A673 (cell line): ENCODE measurements around the gene FBXW4. TPM values are rescaled to one million over a fixed set of nuclear protein-coding genes. Genes with fewer than 3 reads are reported as not detected.
A peak's percentile ranks its signal among the peaks of the same experiment; 100 is the strongest.

ENCODE experiments used
- BruUV-seq: library from RNA; stranded (reverse); fragments of 400-500 nt; replicated peaks from 2 replicates; lab custom pipeline; 2021; lab: Mats Ljungman, UMichigan
- CTCF ChIA-PET: fragments of 300-600 bp; sonication (Branson Sonifier 250); formaldehyde crosslinking; loops from one replicate; lab custom pipeline; 2022; ENCODE audit warnings: antibody characterized with exemption; lab: Charles Lee
- POLR2A ChIA-PET: fragments of 300-600 bp; sonication (Branson Sonifier 250); formaldehyde crosslinking; loops from one replicate; lab custom pipeline; 2022; ENCODE audit warnings: antibody characterized with exemption; ENCODE audit not compliant: low non-redundant PET; lab: Charles Lee
- DNase-seq: peaks from one replicate; pipeline ENCODE4 v3.0.0-alpha.2; 2015; ENCODE audit warnings: low spot score
- H3K27ac ChIP-seq: fragments of 200-600 bp; sonication (generic); 2 replicates; pipeline ENCODE4 v1.5.1; 2016; ENCODE audit warnings: mixed run types, low read depth, mild to moderate bottlenecking, mixed read lengths, antibody characterized with exemption, low read length; ENCODE audit not compliant: poor library complexity, severe bottlenecking
- H3K27me3 ChIP-seq: fragments of 200-600 bp; sonication (generic); replicated peaks from 2 replicates; pipeline ENCODE4 v1.6.1; 2017; ENCODE audit warnings: mixed run types, low read depth, mild to moderate bottlenecking, mixed read lengths, antibody characterized with exemption, low read length; ENCODE audit not compliant: insufficient read depth, poor library complexity
- H3K36me3 ChIP-seq: fragments of 200-600 bp; sonication (generic); 2 replicates; pipeline ENCODE4 v1.6.1; 2016; ENCODE audit warnings: mixed run types, mild to moderate bottlenecking, mixed read lengths, antibody characterized with exemption, low read length; ENCODE audit not compliant: insufficient read depth, poor library complexity, severe bottlenecking
- H3K4me1 ChIP-seq: fragments of 200-600 bp; sonication (generic); 2 replicates; pipeline ENCODE4 v1.6.1; 2017; ENCODE audit warnings: mixed run types, mild to moderate bottlenecking, mixed read lengths, antibody characterized with exemption, low read length; ENCODE audit not compliant: insufficient read depth, poor library complexity, severe bottlenecking
- H3K4me3 ChIP-seq: fragments of 200-600 bp; sonication (generic); 2 replicates; pipeline ENCODE4 v1.5.1; 2016; ENCODE audit warnings: low read depth, mixed run types, mild to moderate bottlenecking, mixed read lengths, low read length; ENCODE audit not compliant: poor library complexity, severe bottlenecking
- H3K9me3 ChIP-seq: fragments of 200-600 bp; sonication (generic); 2 replicates; pipeline ENCODE4 v1.6.1; 2016; ENCODE audit warnings: mixed run types, low read depth, mild to moderate bottlenecking, mixed read lengths, antibody characterized with exemption, low read length; ENCODE audit not compliant: poor library complexity, severe bottlenecking
- EZH2 ChIP-seq: fragments of 200-600 bp; sonication (generic); IDR thresholded peaks from 2 replicates; pipeline ENCODE4 v1.6.1; 2017; ENCODE audit warnings: borderline replicate concordance, low read depth, mild to moderate bottlenecking, mixed read lengths, antibody characterized with exemption, low read length; ENCODE audit not compliant: poor library complexity, severe bottlenecking
- intact Hi-C: fragments of 100-400 bp; cut with micrococcal nuclease; formaldehyde crosslinking; loops from one replicate; pipeline ENCODE4 v1.10.0; 2022; ENCODE audit not compliant: unreplicated experiment
- total RNA-seq: library from RNA; stranded (reverse); gene quantifications from 2 replicates; pipeline ENCODE4 v1.2.3, GENCODE V29; 2021
- TF ChIP-seq, protein P1 (sequence below): fragments of 300-800, 200-600 bp; sonication (generic); conservative IDR thresholded peaks from 2 replicates; pipeline ENCODE4 v1.5.1; 2017; ENCODE audit warnings: low read depth, mild to moderate bottlenecking, antibody characterized with exemption, low read length, moderate library complexity, mixed read lengths

Gene FBXW4
- total RNA-seq, 1 experiment from 2014 or later: 19.5 TPM

DNA sequence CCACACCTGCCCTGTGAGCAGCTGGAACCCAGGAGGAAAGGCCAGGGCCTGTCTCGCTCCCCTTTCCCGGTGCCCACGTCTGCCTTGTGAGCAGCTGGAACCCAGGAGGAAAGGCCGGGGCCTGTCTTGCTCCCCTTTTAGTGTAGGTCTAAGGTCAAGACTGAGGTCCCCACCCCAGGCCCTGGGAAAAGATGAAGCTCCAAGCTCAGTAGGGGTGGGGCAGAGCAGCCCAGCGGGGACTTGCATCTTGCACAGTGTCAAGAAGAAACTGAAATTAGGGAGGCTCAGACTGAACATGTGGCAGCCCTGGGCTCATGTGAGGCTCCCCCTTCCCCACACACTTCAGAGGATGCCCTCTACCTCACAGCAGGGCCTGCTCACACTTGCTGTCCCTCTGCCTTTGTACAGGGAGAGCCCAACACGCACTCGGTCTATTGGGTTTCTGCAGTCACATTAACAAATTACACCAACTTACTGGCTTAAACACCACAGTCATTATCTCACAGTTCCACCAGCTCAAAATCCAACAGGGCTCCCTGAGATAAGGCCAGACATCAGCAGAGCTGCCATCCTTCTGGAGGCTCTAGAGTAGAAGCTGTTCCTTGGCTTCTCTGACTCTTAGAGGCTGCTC lies 119.3 kb downstream of the FBXW4 start:
- no peak overlapping the region for H3K27ac ChIP-seq
- CTCF ChIA-PET: interaction anchor here (0.8 kb wide), 1 partner anchor 27 kb away, joined by 3 read pairs; no protein-coding TSS in a partner anchor
- H3K4me1 ChIP-seq: peaks cover 16% of the 10 kb centered on the region
- POLR2A ChIA-PET: no interaction called here
- H3K4me3 ChIP-seq: no peak overlapping the region
- no TSS peak for BruUV-seq
- intact Hi-C loops: no loop called here
- TF ChIP-seq EZH2: no peak
- TF ChIP-seq, protein P1, sequence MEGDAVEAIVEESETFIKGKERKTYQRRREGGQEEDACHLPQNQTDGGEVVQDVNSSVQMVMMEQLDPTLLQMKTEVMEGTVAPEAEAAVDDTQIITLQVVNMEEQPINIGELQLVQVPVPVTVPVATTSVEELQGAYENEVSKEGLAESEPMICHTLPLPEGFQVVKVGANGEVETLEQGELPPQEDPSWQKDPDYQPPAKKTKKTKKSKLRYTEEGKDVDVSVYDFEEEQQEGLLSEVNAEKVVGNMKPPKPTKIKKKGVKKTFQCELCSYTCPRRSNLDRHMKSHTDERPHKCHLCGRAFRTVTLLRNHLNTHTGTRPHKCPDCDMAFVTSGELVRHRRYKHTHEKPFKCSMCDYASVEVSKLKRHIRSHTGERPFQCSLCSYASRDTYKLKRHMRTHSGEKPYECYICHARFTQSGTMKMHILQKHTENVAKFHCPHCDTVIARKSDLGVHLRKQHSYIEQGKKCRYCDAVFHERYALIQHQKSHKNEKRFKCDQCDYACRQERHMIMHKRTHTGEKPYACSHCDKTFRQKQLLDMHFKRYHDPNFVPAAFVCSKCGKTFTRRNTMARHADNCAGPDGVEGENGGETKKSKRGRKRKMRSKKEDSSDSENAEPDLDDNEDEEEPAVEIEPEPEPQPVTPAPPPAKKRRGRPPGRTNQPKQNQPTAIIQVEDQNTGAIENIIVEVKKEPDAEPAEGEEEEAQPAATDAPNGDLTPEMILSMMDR: no peak
- H3K9me3 ChIP-seq: peaks cover 8% of the 10 kb centered on the region
- no peaks in the 10 kb centered on the region for H3K27me3 ChIP-seq
- no peak for DNase-seq
- H3K36me3 ChIP-seq: no peaks in the 10 kb centered on the region

DNA sequence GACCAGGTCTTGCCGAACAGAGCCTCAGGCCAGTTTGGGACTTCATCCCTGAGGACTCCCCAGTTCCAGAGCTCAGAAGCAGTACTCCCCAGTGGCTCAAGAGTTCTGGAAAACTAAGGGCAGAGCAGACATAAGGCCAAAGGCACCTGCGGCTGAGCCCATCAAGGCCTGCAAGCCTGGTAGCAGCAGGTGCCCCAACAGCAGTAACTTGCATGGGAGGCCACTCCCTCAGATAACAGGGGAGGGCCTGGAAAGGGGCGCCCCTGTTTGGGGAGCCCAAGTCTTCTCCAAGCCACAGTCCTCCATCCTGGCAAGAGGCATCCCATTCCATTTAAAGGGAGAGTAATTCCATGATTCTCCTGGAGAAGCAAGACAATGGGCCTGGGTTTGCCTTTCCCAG lies 119.9 kb downstream of the FBXW4 start:
- no peak for DNase-seq
- intact Hi-C loops: no loop called here
- BruUV-seq: no TSS peak
- Histone ChIP-seq H3K27ac (no peak overlapping the region), H3K4me3 (no peak overlapping the region), H3K4me1 (peaks cover 20% of the 10 kb centered on the region), H3K27me3 (no peaks in the 10 kb centered on the region), H3K9me3 (peaks cover 8% of the 10 kb centered on the region), H3K36me3 (no peaks in the 10 kb centered on the region)
- CTCF ChIA-PET: no interaction called here
- TF ChIP-seq, protein P1: no peak
- no peak for TF ChIP-seq EZH2
- POLR2A ChIA-PET: no interaction called here

GRCh38 chr10:101573885-101574753 lies 120.9 kb downstream of the FBXW4 start:
- POLR2A ChIA-PET: no interaction called here
- Histone ChIP-seq H3K4me3 (no peak overlapping the region), H3K9me3 (peaks cover 8% of the 10 kb centered on the region), H3K27ac (peak overlapping the region; percentile 28), H3K27me3 (no peaks in the 10 kb centered on the region), H3K4me1 (peaks cover 28% of the 10 kb centered on the region), H3K36me3 (no peaks in the 10 kb centered on the region)
- TF ChIP-seq, protein P1: no peak
- no peak for TF ChIP-seq EZH2
- CTCF ChIA-PET: interaction anchor here (1.2 kb wide), 1 partner anchor 360 kb away, joined by 3 read pairs; no protein-coding TSS in a partner anchor
- no TSS peak for BruUV-seq
- peak; percentile 33 for DNase-seq
- intact Hi-C loops: loop anchor here (5.0 kb wide), 2 partner anchors 272 to 412 kb away; no protein-coding TSS in a partner anchor
